SK-N-MC (cell line): Measurements from ENCODE around the gene SYT5.

Source experiments
- DNase-seq: peaks from one replicate; pipeline ENCODE4 v3.0.0-alpha.2; 2011; ENCODE audit warnings: low read depth, low spot score
- H3K27ac ChIP-seq: fragments of 200-600 bp; sonication (generic); 2 replicates; pipeline ENCODE4 v1.5.1; 2016; ENCODE audit warnings: mixed run types
- H3K36me3 ChIP-seq: fragments of 200-600 bp; sonication (generic); 2 replicates; pipeline ENCODE4 v1.6.1; 2017; ENCODE audit warnings: antibody characterized with exemption, low read length, mixed read lengths; ENCODE audit not compliant: insufficient read depth
- H3K4me3 ChIP-seq: fragments of 200-600 bp; sonication (generic); 2 replicates; pipeline ENCODE4 v1.5.1; 2016
- H3K9ac ChIP-seq: fragments of 200-600 bp; sonication (generic); 2 replicates; pipeline ENCODE4 v1.8.0; 2017; ENCODE audit warnings: mixed run types, mixed read lengths; ENCODE audit not compliant: insufficient read length
- H3K9me3 ChIP-seq: fragments of 200-600 bp; sonication (generic); 2 replicates; pipeline ENCODE4 v1.6.1; 2017; ENCODE audit warnings: low read depth, mild to moderate bottlenecking, antibody characterized with exemption, low read length, moderate library complexity, mixed read lengths
- EZH2 ChIP-seq: fragments of 200-600 bp; sonication (generic); IDR thresholded peaks from one replicate; pipeline ENCODE4 v1.6.1; 2017; ENCODE audit warnings: antibody characterized with exemption
- FOXP2 ChIP-seq: optimal IDR thresholded peaks from 2 replicates; pipeline ENCODE3; 2011; ENCODE audit warnings: mild to moderate bottlenecking, moderate library complexity; ENCODE audit not compliant: insufficient read depth; ENCODE audit errors: extremely low read length, control extremely low read depth
- POLR2AphosphoS5 ChIP-seq: IDR thresholded peaks from 2 replicates; pipeline ENCODE4 v1.6.1; 2012; ENCODE audit warnings: mild to moderate bottlenecking, low read depth, low read length, borderline replicate concordance

SYT5 gene

GRCh38 chr19:55133639-55134444, 46.2 kb downstream of the SYT5 start:
- DNase-seq: no peak
- TF ChIP-seq FOXP2: no peak
- no peak for TF ChIP-seq EZH2
- no peak overlapping the region for H3K4me3 ChIP-seq
- no peaks in the 10 kb centered on the region for H3K36me3 ChIP-seq
- H3K27ac ChIP-seq: no peak overlapping the region
- H3K9me3 ChIP-seq: no peaks in the 10 kb centered on the region
- H3K9ac ChIP-seq: no peak overlapping the region

- no peak for DNase-seq
Measured at GRCh38 chr19:55132453-55133129, 47.5 kb downstream of the SYT5 start.

GRCh38 chr19:55131421-55131820, 48.7 kb downstream of the SYT5 start:
- H3K9me3 ChIP-seq: no peaks in the 10 kb centered on the region
- no peaks in the 10 kb centered on the region for H3K36me3 ChIP-seq
- H3K27ac ChIP-seq: no peak overlapping the region
- TF ChIP-seq EZH2 (no peak), FOXP2 (no peak), POLR2AphosphoS5 (no peak)
- H3K9ac ChIP-seq: no peak overlapping the region
- no peak for DNase-seq
- H3K4me3 ChIP-seq: no peak overlapping the region

More at GRCh38 chr19:55132453-55133129, 47.5 kb downstream of the SYT5 start:
- H3K4me3 ChIP-seq: no peak overlapping the region
- TF ChIP-seq POLR2AphosphoS5 (no peak), EZH2 (no peak), FOXP2 (no peak)
- no peak overlapping the region for H3K27ac ChIP-seq
- no peak overlapping the region for H3K9ac ChIP-seq
- no peaks in the 10 kb centered on the region for H3K36me3 ChIP-seq
- no peaks in the 10 kb centered on the region for H3K9me3 ChIP-seq
